Left colon (tissue), 2 donors: ENCODE data around the gene CDC14B. TPM values are rescaled to one million over a fixed set of nuclear protein-coding genes. Genes with fewer than 3 reads are reported as not detected.
A peak's percentile ranks its signal among the peaks of the same experiment; 100 is the strongest.
"Not testable (repeated sequence)": the region's sequence is repeated elsewhere in the genome, so short reads cannot be mapped to it uniquely, and the experiment has no call there.

Experiments
- ATAC-seq: fragments of 200-7000 bp; cut with Tn5 transposase; one replicate; pipeline ENCODE4 v1.9.1; 2020; ENCODE audit warnings: mild to moderate bottlenecking, moderate library complexity
- DNase-seq, 2 donors: peaks; one replicate each; pipeline ENCODE4 v3.0.0-alpha.2; 2020
- intact Hi-C, 2 donors: fragments of 100-400 bp; cut with DNase I in 1 of 2; cut with micrococcal nuclease in 1 of 2; formaldehyde crosslinking; loops; one replicate each; pipeline versions ENCODE4 v1.11.2 to v1.14.0; 2022; cut with DNase I, micrococcal nuclease
- long read RNA-seq: library from polyadenylated mRNA; unstranded; transcript quantifications from one replicate; pipeline ENCODE4 v2.0.0, GENCODE V29; 2021
- total RNA-seq, 2 donors: library from RNA; stranded (reverse); fragmentation: NEBNext Ultra II Directional; extraction: Animal tissue kit (Norgen Biotek cat#: 25700); gene quantifications; one replicate each; pipeline ENCODE4 v1.2.1, GENCODE V29; 2021
- donor health status: DM: no; HTN: no; CAD: no.
- donor health status: DM: yes; HTN: yes; CAD: no.

Gene CDC14B
- 10 to 100 TPM; 16.5 to 20.8 TPM for total RNA-seq
- long read RNA-seq, full-length matches to known transcripts: 5 of 11 reads
- long read RNA-seq, partial matches to known transcripts: 1 of 11 reads
- long read RNA-seq, other reads (novel, unspliced or antisense): 5 of 11 reads

DNA sequence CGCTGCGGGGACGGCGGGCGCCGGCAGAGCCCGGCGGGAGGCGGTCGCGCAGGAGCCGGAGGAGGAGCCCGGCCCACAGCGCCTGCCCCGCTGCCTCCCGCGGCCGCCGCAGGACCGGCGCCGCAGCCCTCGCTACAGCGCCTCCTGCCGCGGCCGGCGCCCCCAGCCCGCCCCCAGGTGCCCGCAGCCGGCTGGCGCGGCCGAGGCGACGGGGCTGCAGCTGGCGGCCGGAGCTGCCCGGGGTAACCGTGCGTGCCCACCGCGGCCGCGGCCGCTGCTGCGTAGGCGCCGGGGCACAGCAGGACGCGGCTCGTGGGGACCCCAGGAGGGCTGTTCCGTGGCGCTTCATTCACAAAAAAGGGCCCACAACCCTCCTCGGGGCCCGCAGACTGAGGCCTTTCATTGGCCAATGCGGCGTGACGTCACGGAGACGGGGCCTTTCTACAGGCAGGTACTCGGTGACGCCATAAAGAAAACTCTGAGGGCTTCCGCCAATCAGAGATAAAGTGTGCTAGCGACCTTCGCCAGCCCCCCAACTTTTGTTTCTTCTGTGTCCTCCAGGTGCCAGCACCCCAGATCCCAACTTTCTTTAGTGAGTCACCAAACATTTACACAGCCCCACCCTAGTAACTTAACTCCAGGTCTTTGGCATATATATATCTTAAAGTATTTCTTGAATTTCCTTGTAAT lies at the start of gene CDC14B:
Gene CDC14B, minus strand, starts transcription at position 353 of the 690 bp plus-strand sequence. CDS start 465 bp downstream, outside the sequence.
- intact Hi-C loops: loop anchor here in 1 of 2 donors (10.0 kb wide), 2 partner anchors 55 to 65 kb away; no protein-coding TSS in a partner anchor
- peak; percentile 96 to 97 for DNase-seq
- ATAC-seq: peak; percentile 90

- ATAC-seq: no peak
- DNase-seq: no peak
- intact Hi-C loops: loop anchor here in 1 of 2 donors (5.0 to 10.0 kb wide), 2 partner anchors 224 to 342 kb away; no protein-coding TSS in a partner anchor
Measured at GRCh38 chr9:96668868-96669534, 49.4 kb upstream of the CDC14B start.

DNA sequence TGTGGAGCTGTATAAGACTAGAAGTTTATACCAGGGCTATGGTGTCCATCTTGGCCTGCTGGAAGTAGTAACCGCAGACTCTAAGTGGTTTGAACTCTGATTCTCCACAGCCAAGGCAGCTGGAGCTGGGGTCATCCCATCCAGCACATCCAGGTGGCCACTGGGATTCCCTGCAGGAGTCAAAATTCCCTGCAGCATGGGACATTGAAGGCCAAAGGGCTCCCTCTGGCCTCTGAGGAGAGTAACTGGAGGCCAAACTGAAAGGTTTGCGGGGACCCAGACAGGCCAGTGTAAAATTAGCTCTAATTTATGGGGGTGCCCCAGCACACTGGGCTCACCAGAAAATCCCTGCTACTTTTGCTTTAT lies 47.7 kb upstream of the CDC14B start:
- intact Hi-C loops: loop anchor here in 1 of 2 donors (5.0 to 10.0 kb wide), 2 partner anchors 223 to 340 kb away; no protein-coding TSS in a partner anchor
- DNase-seq (no peak), ATAC-seq (no peak)

DNA sequence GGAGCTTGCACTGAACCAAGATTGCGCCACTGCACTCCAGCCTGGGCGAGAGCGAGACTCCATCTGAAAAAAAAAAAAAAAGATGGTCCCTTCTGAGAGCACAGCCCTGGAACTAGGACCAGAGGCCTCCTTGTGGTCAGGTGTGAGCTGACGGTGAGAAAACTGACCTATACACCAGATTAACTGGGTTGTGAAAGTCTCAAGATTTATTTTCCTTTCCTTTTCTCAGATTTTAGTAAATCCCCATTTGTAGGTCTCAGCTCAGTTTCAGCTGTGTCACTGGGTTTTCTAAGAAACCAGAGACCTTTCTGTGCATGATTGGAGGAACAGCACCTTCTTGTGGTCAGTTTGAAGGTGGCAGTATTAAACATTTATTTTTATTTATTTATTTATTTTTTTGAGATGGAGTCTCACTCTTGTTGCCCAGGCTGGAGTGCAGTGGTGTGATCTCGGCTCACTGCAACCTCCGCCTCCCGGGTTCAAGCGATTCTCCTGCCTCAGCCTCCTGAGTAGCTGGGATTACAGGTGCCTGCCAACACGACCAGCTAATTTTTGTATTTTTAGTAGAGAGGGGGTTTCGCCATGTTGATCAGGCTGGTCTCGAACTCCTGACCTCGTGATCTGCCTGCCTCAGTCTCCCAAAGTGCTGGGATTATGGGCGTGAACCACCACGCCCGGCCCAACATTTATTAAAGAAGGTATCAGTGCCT lies 47.2 kb upstream of the CDC14B start:
- not testable (repeated sequence) for DNase-seq
- peak; percentile 74 for ATAC-seq
- intact Hi-C loops: loop anchor here in 1 of 2 donors (5.0 to 10.0 kb wide), 2 partner anchors 222 to 340 kb away; no protein-coding TSS in a partner anchor

DNA sequence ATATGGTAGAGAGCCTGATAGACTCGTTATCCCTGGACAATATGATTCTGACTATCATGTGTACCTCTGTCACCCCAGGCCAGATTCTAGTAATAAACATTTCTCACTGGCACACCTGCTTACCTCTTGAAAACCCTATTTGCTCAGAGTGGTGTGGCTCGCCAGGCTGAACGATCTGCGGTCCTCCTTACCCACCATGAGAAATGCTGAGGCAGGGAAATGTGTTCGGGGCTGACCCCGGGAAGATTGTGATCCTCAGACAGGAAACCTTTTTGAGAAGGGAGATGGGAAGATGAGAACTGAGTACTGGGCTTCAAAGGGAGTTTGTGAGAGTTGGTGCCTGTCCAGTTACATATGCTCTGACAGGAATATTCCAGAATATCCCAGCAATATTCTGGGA lies 46.1 kb upstream of the CDC14B start:
- ATAC-seq (no peak), DNase-seq (no peak)
- intact Hi-C loops: loop anchor here in 1 of 2 donors (5.0 to 10.0 kb wide), 2 partner anchors 221 to 338 kb away; no protein-coding TSS in a partner anchor

DNA sequence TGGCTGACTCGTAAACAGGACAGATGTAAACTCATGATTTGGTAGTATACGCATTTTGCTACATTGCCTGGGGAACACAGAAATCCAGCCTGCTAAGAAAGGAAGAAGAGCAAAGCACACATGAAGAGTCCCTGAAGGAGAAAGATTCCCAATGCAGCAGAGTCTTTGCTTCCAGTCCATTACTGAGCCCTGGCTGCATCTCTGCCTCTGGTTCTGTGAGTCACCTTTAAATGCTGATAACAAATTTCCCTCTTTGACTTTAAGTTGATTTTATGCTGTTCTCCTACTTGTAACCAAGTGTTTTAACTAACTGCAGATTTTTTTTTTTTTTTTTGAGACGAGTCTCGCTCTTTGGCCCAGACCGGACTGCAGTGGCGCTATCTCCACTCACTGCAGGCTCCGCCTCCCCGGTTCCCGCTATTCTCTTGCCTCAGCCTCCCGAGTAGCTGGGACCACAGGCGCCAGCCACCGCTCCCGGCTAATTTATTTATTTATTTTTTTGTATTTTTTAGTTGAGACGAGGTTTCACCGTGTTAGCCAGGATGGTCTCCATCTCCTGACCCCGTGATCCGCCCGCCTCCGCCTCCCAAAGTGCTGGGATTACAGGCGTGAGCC lies 44.0 kb upstream of the CDC14B start:
- intact Hi-C loops: loop anchor here in 1 of 2 donors (10.0 kb wide), 1 partner anchor 219 kb away; no protein-coding TSS in a partner anchor
- ATAC-seq (no peak), DNase-seq (no peak)

DNA sequence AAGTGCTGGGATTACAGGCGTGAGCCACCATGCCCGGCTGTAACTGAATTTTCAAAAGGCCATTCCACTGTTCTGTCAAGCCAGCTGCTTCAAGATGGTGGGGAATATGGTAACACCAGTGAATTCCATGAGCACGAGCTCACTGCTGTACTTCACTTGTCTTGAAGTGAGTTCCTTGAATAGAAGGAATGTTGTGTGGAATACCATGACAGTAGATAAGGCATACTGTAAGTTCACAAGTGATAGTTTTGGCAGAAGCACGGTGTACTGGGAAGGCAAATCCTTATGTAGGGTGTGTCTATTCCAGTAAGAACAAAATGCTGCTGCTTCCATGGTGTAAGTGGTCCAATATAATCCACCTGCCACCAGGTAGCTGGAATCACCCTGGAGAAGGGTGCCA lies 42.1 kb upstream of the CDC14B start:
- intact Hi-C loops: loop anchor here in 1 of 2 donors (10.0 kb wide), 1 partner anchor 217 kb away; no protein-coding TSS in a partner anchor
- no peak for ATAC-seq
- no peak for DNase-seq

- intact Hi-C loops: loop anchor here in 1 of 2 donors (10.0 kb wide), 1 partner anchor 216 kb away; no protein-coding TSS in a partner anchor
- DNase-seq (no peak), ATAC-seq (no peak)
Measured at GRCh38 chr9:96660692-96661248, 41.1 kb upstream of the CDC14B start.

DNA sequence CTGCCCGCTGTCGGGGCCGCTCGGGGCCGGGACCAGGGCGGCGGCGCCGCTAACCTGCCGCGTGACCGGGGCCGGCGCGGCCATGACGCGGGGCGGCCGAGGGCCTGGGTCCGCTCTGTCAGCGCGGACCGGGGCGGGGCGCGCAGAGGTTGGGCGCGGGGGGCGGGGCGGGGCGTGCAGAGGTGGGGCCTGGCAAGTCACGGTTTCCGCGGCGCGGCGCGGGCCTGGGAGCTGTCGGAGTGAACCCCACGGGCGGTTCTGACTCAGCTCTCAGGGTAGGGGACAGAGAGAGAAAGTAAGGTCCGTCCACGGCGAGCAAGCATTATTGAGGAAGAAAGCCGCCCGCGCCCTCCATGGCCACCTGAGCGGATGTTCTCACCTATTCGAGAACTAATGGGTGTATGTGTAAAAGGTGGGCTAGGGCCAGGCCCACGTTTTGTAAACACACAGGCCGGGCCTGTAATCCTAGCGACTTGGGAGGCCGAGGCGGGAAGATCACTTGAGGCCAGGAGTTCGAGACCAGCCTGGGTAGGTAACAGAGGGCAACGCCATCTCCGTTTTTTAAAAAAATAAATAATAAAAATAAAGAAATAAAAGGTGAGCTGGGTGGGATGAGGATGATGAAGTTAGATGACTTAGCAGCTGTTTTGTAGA lies 35.7 kb upstream of the CDC14B start, which contains the start of gene PRXL2C:
Gene PRXL2C, minus strand, starts transcription at position 120 of the 654 bp plus-strand sequence. Its CDS starts 36 bp downstream, at position 84.
- intact Hi-C loops: no loop called here
- ATAC-seq (peak; percentile 77), DNase-seq (peak; percentile 84 to 91)

GRCh38 chr9:96654450-96655197 lies 35.0 kb upstream of the CDC14B start:
- intact Hi-C loops: no loop called here
- peak; percentile 86 for ATAC-seq
- DNase-seq: peak; percentile 77 to 81

- DNase-seq (no peak), ATAC-seq (peak; percentile 23)
- intact Hi-C loops: no loop called here
Measured at GRCh38 chr9:96651626-96652025, 32.0 kb upstream of the CDC14B start.

DNA sequence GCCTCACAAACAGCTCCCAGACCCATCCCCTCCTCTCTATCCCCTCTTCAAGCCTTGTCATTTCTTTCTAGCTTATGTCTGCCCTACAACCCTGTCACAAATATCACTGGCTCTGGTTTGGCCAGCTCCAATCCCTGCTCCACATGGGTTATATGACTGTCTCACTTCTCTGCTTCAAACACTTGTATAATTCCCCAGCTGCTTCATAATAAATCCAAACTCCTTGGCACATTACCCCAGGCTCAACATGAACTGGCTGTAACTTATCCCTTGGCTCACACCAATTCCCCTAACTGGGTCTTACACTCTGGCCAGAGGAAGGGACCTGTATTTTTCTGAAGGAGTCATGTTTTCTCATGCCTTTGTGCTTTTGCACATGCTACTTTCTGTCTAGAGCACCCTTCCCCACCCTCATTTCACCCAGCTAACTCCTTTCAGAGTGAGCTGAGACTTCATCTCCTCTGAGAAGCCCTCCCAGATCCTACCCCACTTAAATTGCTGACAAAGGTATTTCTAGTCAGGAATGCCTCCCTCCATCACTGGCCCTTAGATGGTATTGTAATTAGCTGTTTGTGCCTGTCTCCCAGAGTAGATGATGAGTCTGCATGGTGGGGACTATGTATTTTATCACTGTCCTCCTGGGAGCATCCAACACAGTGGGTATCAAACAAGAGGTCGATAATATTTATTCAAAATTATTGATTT lies 30.1 kb upstream of the CDC14B start:
- ATAC-seq (no peak), DNase-seq (no peak)
- intact Hi-C loops: no loop called here

DNA sequence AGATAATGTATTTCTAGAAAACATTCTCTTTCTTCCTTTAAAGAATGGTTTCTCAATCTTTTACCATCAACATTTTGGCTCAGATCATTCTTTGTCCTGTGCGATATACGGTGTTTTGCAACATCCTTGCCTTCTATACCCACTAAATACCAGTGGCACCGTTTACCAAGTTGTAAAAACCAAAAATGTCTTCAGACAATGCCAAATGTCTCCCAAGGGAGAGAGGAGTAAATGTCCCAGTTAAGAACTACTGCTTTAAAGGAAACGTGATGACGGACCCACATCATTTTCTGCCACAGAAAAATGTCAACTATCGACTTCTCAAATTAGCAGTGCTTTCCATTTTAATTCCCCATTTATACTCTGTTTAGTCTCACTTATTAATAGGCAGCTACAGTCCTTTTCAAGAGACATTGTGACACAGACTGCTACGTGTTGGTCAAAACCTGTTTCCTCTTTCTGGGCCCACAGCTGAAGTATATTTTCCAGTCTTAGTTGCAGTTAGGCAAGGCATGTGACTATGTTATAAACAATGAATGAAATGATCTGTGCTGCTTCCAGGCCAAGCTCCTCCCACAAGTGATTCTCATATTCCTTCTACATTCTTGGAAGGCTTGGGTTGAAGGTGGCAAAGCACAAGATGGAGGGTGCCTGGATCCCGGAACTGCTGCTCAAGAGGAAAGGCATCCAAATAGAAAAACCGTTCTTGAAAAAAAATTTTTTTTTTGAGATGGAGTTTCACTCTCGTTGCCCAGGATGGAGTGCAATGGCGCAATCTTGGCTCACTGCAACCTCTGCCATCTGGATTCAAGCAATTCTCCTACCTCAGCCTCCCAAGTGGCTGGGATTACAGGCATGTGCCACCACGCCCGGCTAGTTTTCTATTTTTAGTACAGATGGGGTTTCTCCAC lies 26.7 kb upstream of the CDC14B start:
- DNase-seq (no peak), ATAC-seq (no peak)
- intact Hi-C loops: no loop called here

DNA sequence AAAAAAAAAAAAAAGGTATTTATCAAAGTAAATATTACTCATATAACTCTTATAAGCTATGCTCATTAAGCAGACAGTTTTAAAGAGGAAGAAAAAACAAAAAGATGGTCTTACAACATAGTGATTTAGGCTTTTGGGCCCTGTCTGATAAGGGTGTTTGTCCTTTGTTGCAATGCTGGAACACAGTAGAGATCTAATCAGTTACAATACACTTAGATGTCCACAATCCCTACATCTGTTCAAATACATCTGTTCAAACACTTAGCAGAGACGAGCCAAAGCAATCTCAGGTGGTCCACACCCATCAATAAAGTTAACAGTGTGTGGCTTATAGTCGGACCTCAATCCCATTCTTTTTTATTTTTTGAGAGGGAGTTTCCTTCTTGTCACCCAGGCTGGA lies 24.5 kb upstream of the CDC14B start:
- ATAC-seq: peak; percentile 99
- intact Hi-C loops: no loop called here
- DNase-seq: no peak

DNA sequence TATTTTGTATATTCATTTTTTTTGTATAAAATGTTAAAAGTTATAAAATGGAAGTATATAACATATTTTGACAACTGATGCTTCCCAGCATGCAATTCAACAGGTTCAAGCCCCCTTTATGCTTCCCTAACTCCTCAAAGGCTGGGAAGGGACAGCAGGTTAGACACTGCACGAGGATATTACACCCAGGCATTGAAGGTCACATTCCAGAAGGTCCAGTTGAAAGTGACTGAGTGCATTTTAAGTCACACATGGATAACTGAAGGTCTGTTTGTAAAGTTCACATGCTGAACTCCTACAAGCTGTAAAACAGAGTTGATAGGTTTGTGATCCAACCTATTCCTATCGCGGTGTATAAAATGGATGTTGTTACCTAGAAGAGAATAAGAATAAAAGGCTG lies 21.9 kb upstream of the CDC14B start:
- intact Hi-C loops: no loop called here
- DNase-seq: no peak
- ATAC-seq: no peak
